Ovary (tissue), 3 donors: Measurements from ENCODE around the gene CD109.

Experiments used
- POLR2A ChIP-seq: fragments of 450-650 bp; IDR thresholded peaks from one replicate; pipeline ENCODE4 v1.6.1; 2017; ENCODE audit warnings: antibody characterized with exemption, mild to moderate bottlenecking, moderate library complexity
- TF ChIP-seq, protein P1 (sequence below), 3 donors: fragments of 450-650 bp in 2 of 3; fragments of 200-600 bp in 1 of 3; IDR thresholded peaks; one replicate each; pipeline versions ENCODE4 v1.5.1 to v1.8.0; 2016 to 2022; ENCODE audit warnings: antibody characterized with exemption in 3 of 3, mild to moderate bottlenecking in 1 of 3
- donor health status: DM: no; HTN: no; CAD: no.

DNA sequence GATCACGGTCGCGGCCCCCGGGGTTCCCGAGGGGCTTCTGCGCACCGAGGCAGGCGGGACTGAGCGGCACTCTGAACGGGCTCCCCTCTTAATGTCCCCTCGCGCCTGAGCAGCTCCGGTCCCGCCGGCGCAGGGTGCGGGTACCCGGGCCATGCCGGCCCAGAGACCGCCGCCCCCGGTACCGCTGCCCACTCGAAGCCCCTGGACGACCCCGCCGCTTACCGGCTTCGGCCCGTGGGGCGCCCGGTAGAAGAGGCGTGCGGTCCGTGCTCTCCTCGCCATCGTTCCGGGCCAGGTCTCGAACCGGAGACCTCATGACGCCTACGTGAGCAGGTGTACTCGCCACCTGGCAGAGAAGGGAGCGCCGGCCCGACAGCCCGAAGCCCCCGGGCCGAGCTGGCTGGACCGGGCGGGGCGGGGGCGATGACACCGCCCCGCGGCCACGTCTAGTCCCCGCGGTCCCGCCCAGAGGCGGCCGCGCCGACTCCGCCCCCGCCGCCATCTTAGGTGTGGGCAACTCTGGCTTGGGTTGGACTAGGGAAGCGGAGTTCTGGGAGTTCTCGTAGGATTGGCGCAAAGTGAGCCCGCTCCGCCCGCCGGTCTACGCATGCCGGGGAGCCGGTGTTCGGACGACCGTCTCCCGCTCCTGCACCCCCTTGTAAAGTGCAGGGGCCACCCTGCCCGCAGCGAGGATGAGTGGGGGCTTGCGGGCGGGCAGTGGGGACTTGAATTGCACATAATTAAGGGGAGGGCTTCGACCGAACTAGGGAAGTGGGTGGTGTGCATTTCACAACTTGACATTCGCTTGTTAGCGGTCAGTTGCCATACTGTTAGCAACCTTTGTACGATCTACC is 42.2 kb upstream of the CD109 start, which contains the start of gene SLC17A5:
- TF ChIP-seq, protein P1, sequence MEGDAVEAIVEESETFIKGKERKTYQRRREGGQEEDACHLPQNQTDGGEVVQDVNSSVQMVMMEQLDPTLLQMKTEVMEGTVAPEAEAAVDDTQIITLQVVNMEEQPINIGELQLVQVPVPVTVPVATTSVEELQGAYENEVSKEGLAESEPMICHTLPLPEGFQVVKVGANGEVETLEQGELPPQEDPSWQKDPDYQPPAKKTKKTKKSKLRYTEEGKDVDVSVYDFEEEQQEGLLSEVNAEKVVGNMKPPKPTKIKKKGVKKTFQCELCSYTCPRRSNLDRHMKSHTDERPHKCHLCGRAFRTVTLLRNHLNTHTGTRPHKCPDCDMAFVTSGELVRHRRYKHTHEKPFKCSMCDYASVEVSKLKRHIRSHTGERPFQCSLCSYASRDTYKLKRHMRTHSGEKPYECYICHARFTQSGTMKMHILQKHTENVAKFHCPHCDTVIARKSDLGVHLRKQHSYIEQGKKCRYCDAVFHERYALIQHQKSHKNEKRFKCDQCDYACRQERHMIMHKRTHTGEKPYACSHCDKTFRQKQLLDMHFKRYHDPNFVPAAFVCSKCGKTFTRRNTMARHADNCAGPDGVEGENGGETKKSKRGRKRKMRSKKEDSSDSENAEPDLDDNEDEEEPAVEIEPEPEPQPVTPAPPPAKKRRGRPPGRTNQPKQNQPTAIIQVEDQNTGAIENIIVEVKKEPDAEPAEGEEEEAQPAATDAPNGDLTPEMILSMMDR (IDR thresholded peaks at IDR 0.05) = peak in 1 of 3 donors; percentile 14
- TF ChIP-seq POLR2A = peak; percentile 19
